H1 (cell line): ENCODE data around the gene TECPR2. TPM values are rescaled to one million over a fixed set of nuclear protein-coding genes. Genes with fewer than 3 reads are reported as not detected.

Source experiments
- CHD1 ChIP-seq: IDR thresholded peaks from 2 replicates; pipeline ENCODE4 v1.6.1; 2012; ENCODE audit warnings: low read depth, low read length, improper control_type of control experiment
- EZH2 ChIP-seq: fragments of 200-600 bp; sonication (generic); IDR thresholded peaks from 2 replicates; pipeline ENCODE4 v1.7.1; 2012; ENCODE audit warnings: low read depth, mild to moderate bottlenecking, moderate library complexity, low read length, inconsistent platforms; ENCODE audit not compliant: severe bottlenecking
- JUN ChIP-seq: IDR thresholded peaks from 2 replicates; pipeline ENCODE4 v1.6.1; 2011; ENCODE audit warnings: low read depth, mild to moderate bottlenecking, improper control_type of control experiment, low read length
- NRF1 ChIP-seq: IDR thresholded peaks from 2 replicates; pipeline ENCODE4 v1.6.1; 2011; ENCODE audit warnings: mild to moderate bottlenecking, low read depth, low read length, improper control_type of control experiment
- polyA plus RNA-seq, 7 experiments: library from polyadenylated mRNA; depleted of rRNA in 3 of 7; stranded (reverse) in 5 of 7; unstranded in 2 of 7; fragments of >200 nt in 5 of 7; fragments of 200-250 nt in 2 of 7; gene quantifications; 1 replicate in 5 of 7; 2 replicates in 1 of 7; 4 replicates in 1 of 7; pipeline versions ENCODE4 v1.2.1 to v1.2.3, GENCODE V29; 2011 to 2013; ENCODE audit warnings: missing spikeins in 2 of 7, mixed read lengths in 2 of 7
- total RNA-seq: library from RNA; stranded (reverse); fragmentation: NEBNext Ultra II Directional; extraction: Animal tissue kit (Norgen Biotek cat#: 25700); gene quantifications from 2 replicates; pipeline ENCODE4 v1.2.1, GENCODE V29; 2021
- TF ChIP-seq, protein P1 (sequence below): fragments of 300-600 bp; sonication (generic); IDR thresholded peaks from 2 replicates; pipeline ENCODE4 v1.7.1; 2012; ENCODE audit warnings: low read length, moderate library complexity, mild to moderate bottlenecking, inconsistent platforms; ENCODE audit not compliant: insufficient replicate concordance

TECPR2 gene
- total and polyA plus RNA-seq, 2 of the 8 experiments (the other 6 are each of a cell fraction or from before 2014, with no cell fraction given) = 6.8 to 19.4 TPM

DNA sequence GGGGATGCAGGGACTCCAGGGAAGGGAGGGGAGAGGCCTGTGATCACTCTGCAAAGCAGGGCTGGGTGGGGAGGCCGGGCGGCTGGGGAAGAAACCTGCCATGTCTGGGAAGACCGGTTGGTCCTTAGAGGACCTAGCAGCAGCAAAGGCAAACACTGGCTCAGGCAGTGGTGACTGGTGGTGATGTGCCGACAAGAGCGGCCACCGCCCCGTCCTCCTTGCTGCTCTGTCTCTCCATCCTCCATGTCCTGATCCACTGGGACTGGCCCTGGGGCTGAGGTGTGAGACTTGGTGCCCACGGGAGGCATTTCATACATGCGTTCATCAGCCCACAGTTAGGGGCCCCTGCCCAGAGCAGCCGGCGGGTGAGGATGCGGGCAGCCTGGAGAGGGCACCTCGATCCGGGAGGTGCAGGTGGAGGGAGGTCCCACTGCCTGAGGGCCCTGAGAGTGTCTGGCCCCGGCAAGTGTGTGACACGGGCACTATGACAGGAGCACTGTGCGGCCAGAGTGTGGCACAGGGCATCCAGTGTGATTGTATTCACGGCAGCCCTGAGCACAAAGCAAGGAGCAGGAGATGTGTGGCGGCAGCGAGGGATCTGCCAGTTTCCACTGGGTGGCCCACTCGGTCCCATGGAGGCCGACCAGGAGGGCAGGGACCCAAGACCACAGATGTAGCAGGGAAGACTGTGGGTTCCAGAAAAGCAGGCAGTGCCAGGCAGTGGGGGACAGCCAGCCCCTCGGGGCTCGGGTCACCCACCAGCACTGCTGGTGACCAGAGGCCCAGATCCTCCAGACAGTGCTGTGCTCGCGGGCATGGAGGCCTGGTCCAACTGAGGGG, 133.0 kb downstream of the TECPR2 start (continued):
- TF ChIP-seq JUN = no peak
- TF ChIP-seq, protein P1, sequence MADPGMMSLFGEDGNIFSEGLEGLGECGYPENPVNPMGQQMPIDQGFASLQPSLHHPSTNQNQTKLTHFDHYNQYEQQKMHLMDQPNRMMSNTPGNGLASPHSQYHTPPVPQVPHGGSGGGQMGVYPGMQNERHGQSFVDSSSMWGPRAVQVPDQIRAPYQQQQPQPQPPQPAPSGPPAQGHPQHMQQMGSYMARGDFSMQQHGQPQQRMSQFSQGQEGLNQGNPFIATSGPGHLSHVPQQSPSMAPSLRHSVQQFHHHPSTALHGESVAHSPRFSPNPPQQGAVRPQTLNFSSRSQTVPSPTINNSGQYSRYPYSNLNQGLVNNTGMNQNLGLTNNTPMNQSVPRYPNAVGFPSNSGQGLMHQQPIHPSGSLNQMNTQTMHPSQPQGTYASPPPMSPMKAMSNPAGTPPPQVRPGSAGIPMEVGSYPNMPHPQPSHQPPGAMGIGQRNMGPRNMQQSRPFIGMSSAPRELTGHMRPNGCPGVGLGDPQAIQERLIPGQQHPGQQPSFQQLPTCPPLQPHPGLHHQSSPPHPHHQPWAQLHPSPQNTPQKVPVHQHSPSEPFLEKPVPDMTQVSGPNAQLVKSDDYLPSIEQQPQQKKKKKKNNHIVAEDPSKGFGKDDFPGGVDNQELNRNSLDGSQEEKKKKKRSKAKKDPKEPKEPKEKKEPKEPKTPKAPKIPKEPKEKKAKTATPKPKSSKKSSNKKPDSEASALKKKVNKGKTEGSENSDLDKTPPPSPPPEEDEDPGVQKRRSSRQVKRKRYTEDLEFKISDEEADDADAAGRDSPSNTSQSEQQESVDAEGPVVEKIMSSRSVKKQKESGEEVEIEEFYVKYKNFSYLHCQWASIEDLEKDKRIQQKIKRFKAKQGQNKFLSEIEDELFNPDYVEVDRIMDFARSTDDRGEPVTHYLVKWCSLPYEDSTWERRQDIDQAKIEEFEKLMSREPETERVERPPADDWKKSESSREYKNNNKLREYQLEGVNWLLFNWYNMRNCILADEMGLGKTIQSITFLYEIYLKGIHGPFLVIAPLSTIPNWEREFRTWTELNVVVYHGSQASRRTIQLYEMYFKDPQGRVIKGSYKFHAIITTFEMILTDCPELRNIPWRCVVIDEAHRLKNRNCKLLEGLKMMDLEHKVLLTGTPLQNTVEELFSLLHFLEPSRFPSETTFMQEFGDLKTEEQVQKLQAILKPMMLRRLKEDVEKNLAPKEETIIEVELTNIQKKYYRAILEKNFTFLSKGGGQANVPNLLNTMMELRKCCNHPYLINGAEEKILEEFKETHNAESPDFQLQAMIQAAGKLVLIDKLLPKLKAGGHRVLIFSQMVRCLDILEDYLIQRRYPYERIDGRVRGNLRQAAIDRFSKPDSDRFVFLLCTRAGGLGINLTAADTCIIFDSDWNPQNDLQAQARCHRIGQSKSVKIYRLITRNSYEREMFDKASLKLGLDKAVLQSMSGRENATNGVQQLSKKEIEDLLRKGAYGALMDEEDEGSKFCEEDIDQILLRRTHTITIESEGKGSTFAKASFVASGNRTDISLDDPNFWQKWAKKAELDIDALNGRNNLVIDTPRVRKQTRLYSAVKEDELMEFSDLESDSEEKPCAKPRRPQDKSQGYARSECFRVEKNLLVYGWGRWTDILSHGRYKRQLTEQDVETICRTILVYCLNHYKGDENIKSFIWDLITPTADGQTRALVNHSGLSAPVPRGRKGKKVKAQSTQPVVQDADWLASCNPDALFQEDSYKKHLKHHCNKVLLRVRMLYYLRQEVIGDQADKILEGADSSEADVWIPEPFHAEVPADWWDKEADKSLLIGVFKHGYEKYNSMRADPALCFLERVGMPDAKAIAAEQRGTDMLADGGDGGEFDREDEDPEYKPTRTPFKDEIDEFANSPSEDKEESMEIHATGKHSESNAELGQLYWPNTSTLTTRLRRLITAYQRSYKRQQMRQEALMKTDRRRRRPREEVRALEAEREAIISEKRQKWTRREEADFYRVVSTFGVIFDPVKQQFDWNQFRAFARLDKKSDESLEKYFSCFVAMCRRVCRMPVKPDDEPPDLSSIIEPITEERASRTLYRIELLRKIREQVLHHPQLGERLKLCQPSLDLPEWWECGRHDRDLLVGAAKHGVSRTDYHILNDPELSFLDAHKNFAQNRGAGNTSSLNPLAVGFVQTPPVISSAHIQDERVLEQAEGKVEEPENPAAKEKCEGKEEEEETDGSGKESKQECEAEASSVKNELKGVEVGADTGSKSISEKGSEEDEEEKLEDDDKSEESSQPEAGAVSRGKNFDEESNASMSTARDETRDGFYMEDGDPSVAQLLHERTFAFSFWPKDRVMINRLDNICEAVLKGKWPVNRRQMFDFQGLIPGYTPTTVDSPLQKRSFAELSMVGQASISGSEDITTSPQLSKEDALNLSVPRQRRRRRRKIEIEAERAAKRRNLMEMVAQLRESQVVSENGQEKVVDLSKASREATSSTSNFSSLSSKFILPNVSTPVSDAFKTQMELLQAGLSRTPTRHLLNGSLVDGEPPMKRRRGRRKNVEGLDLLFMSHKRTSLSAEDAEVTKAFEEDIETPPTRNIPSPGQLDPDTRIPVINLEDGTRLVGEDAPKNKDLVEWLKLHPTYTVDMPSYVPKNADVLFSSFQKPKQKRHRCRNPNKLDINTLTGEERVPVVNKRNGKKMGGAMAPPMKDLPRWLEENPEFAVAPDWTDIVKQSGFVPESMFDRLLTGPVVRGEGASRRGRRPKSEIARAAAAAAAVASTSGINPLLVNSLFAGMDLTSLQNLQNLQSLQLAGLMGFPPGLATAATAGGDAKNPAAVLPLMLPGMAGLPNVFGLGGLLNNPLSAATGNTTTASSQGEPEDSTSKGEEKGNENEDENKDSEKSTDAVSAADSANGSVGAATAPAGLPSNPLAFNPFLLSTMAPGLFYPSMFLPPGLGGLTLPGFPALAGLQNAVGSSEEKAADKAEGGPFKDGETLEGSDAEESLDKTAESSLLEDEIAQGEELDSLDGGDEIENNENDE = no peak
- TF ChIP-seq EZH2 = no peak
- no peak for TF ChIP-seq CHD1
- TF ChIP-seq NRF1 = no peak
